GM03348 (cell line): ENCODE results near the gene NPPB.

Experiments used
- DNase-seq: peaks from one replicate; pipeline ENCODE4 v3.0.0; 2012; ENCODE audit warnings: low spot score

The NPPB gene

DNA sequence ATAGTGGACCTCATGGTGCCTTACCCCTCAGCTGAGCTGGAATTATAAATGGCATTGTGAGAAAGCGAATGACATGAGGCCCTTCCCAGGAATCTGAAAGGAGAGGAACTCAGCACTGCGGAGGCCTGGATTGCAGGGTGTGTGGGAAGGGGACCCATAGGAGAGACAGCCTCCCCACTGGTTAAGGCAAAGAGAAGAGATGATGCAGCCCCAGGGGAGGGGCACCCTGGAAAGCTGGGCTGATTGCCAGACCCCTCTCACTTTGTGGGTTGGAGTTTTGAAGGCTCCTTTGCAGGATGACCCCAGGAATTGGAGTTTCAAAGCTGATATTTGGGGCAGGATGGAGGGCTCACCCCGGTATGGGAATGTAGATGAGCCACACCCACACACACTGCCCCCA is 2.0 kb downstream of the NPPB start:
- no peak for DNase-seq

GRCh38 chr1:11855430-11855829 is 3.3 kb downstream of the NPPB start:
- DNase-seq = no peak

GRCh38 chr1:11854519-11854918 is 4.2 kb downstream of the NPPB start:
- DNase-seq = no peak

DNA sequence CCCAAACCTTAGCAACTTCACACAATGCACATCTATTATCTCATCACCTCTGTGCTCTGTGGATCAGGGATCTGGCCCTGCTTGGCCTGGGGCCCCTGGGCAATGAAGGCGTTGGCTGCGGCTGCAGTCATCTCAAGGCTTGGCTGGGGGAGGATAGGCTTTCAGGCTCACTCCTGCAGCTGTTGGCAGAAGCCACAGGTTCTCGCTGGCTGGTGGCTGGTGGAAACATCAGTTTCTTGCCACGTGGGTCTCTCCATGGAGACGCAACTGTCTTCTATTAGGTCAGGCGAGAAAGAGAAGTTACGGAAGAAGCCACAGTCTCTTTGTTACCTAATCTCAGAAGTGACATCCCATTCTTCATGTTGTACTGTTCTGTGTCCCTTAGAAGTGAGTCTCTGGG is 7.6 kb downstream of the NPPB start:
- no peak for DNase-seq

DNA sequence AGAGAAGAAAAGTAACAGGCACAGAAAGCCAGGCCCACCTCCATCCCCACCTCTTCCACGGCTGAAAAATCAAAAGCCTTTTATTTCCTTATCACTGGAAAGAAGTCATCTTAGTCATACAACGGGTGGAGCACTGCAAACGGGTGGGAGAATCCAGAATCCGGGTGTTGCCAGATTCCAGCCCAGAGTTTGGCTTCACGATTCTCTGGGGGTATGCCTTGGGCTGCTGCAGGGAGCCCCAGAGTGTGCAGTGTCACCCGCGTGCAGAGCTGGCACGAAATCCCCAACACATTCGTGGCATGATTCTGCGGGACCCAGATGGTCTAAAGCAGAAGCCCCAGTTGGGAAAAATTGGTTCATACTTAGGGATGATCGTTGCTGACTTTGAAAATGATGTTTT is 8.6 kb downstream of the NPPB start:
- DNase-seq = no peak

GRCh38 chr1:11848373-11848700 is 10.4 kb downstream of the NPPB start:
- DNase-seq = no peak

DNA sequence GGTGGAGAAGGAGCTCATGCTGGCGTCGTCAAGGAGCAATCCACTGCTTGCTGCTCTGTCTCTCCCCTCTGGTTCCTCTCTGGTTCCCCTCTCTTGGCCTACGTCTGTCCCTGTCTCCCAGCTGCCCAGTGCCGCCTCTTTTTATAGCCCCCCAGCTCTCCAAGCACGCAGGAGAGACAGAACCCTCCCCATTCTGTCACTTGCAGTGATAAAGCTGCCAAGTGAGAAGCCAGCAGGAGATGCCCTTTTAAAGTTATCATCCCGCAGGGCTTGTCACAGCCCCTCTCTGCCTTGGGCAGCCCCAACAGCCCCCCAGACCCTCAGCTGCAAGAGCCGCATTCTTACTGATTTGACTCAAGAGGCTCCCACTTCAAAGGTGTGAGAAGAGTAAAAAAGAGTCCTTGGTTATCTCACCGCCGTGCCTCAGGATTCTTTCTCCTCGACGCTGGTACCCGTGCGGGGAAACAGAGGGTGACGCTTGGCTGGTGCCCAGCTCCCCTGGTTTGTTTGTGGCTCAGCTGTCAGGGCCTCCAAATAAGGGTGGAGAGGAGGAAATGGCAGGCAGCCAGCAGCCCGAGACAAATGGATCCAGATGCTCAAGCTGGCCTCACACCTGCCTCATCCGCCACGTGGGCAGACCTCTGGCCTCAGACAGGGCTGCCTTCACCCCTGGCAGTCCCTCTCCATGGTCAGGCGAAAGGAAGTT is 10.9 kb downstream of the NPPB start, which contains the start of gene NPPA:
Gene NPPA (minus strand): TSS at position 117 of the 706 bp plus-strand sequence. CDS start 99 bp downstream, at position 18.
- DNase-seq = peak; percentile 48

DNA sequence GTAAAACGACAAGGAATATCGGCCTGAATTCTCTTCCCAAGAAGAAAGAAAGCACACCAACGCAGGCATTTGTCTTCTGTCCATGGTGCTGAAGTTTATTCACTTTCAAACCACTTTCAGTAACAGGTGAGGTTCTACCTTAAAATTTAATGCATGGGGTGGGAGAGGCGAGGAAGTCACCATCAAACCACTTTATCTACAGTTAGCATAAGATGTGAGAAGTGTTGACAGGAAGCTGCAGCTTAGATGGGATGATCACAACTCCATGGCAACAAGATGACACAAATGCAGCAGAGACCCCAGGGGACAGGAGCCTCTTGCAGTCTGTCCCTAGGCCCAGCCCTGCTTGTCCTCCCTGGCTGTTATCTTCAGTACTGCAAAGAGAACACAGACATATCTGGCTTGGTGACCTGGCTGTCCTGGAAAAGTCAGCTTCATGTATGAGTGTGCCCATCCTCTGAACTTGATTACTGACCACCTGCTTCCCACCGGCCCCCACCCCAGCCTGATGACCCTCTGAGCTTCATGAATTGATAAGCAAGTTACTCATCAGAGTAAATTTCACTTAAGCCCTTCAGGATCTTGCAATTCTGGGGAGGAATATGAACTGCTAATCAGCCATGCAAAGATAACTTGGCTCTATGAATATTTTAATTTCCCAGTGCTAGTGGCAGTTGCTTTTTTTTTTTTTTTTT is 13.0 kb downstream of the NPPB start:
- DNase-seq = peak; percentile 45

DNA sequence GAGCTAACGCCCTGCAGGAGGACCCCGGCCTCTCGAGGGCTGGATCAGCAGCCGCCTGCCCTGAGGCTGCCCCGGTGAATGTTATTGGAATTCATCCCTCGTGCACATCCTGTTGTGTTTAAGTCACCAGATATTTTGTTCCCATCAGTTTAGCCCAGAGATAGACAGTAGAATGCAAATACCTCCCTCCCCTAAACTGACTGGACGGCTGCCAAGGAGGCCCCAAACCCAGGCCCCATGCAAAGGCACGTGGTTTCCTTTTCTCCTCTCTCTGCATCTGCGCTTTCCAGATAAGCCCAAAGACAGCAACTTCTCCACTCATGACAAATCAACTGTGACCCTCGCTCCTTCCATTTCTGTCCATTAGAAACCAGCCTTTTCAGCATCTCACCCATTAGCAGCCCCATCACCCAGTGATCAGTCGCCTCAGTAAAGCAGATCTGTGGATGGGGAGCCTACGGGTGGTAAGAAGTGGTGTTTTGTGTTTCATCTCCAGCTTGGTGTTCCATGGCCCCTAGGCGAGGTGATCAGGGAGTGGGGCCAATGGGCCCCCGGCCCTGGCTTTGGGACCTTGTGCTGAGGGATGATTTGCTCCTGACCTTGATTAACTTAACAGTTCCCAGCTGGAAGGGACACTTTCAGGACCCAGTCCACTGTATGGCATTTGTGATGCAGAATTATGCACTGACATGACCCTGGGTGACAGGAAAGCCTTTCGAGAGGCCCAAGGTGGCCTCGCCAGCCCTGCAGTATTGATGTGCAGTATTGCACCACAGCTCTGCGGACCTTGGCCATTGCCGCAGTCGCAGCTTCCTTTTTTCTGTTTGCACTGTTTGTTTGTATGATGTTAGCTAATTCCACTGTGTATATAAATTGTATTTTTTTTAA is 16.3 kb downstream of the NPPB start:
- DNase-seq = no peak

DNA sequence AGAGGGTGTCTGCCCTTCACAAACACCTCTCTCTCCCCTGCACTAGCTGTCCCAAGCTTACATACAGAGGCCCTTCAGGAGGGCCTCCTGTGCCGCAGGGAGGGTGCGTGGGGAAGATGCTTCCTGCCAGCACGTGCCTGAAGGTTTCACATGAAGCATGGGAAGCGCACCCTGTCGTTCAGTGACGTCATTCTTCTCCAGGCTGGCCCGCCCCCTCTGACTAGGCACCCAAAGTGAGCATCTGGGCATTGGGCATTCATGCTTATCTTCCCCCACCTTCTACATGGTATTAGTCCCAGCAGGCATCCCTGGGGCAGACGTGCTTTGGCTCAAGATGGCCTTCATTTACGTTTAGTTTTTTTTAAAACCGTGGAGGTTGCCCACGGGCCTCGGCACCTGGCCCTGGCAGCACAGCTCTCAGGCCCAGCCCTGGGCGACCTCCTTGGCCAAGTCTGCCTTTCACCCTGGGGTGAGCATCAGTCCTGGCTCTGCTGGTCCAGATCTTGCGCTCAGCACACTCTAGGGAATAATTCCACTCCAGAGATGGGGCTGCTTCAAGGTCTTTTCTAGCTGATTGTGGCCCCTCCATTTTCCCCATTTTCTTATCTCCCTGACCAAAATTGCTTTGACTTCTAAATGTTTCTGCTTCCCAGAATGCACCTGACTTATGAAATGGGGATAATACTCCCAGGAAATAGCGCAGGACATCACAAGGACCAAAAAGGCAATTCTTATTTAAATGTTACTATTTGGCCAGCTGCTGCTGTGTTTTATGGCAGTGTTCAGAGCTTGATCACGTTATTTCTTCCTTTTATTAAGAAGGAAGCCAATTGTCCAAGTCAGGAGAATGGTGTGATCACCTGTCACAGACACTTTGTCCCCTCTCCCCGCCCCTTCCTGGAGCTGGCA is 17.2 kb downstream of the NPPB start:
- no peak for DNase-seq

DNA sequence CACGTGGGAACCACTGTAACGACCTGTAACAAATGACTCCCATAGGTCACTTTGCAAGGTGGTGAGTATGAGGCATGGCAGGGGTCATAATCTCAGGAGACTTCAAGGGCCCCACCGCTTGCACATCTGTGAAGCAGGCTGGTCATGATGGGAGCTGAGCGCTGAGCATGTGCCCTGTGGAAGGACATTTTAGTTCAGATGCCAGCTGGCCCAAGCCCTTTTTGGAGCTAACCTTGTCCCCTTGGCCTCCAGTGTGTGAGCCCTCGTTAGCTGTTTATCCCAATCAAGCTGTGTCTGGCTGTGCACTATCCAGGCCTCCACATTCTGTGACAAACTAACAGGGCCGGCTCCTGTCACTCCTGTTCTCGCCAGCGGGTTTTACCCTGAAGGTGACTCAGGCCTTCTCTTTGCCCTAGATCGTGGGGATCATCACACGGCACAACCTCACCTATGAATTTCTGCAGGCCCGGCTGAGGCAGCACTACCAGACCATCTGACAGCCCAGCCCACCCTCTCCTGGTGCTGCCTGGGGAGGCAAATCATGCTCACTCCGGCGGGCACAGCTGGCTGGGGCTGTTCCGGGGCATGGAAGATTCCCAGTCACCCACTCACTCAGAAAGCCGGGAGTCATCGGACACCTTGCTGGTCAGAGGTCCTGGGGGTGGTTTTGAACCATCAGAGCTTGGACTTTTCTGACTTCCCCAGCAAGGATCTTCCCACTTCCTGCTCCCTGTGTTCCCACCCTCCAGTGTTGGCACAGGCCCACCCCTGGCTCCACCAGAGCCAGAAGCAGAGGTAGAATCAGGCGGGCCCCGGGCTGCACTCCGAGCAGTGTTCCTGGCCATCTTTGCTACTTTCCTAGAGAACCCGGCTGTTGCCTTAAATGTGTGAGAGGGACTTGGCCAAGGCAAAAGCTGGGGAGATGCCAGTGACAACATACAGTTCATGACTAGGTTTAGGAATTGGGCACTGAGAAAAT is 18.7 kb downstream of the NPPB start:
- DNase-seq = no peak

- DNase-seq = peak; percentile 94
These were observed 20.1 kb downstream of the NPPB start for GRCh38 chr1:11838349-11839272.

DNA sequence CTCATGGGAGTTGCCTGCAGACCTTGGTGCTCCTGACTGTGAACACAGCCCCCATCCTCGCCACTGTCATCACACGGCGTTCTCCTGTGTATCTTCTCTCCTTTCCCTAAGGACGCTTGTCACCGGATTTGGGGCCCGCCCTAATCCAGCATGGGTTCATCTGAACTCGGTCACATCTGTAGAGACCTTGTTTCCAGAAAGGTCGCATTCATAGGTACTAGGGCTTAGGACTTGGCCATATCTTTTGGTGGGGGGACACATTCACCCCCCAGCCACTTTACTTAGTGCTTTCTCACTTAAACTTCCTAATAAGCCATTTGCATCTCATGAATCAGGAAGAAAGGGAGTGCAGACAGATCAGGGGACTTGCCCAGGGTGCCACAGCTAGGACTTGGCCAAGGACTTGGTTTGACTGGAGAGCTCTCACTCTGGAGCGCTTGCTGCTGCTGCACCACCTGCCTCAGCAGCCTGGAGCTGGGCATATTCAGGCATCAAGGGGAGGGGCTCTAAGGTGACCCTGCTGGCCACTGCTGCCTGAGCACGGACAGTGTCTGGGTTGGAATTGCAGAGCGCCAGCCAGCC is 20.9 kb downstream of the NPPB start:
- DNase-seq = no peak

- no peak for DNase-seq
These were observed 21.6 kb downstream of the NPPB start for GRCh38 chr1:11836955-11837766.

GRCh38 chr1:11835441-11836225 is 23.1 kb downstream of the NPPB start:
- DNase-seq = no peak

GRCh38 chr1:11833900-11834299 is 24.8 kb downstream of the NPPB start:
- no peak for DNase-seq

DNA sequence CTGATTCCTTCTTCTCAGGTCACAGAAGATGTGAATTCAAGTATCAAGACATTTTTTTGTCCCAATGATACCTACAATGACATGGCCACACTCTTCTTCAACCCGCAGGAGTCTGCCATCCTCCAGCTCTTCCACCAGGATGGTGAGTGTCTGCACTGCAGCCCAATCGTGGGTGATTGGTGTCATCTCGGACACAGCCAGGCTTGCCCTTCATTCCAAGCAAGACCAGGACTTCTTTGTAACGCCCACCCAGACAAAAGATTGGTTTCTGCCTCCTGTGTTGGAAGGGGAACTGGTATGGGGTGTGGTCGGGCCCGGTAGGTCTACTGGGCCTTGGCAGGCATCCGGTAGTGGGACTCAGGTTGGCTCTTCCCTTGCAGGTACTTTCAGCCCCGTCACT is 25.2 kb downstream of the NPPB start:
- DNase-seq = no peak
